Stimulated activated memory B cell treated with anti-CD40 and anti-IgM and Interleukin-4, amounts not matched to agents 10 μg/mL and 1 μg/mL and 100 μg/mL, for 72 hours (primary cell): ENCODE measurements around the gene ABCC6.
A peak's percentile ranks its signal among the peaks of the same experiment; 100 is the strongest.

Experiments used
- ATAC-seq: fragments of 150-1000 bp; cut with Tn5 transposase; 2 replicates; pipeline ENCODE4 v1.10.0; 2021
- H3K27ac Mint-ChIP-seq: one replicate; pipeline ENCODE4 v1.8.0; 2022; ENCODE audit warnings: mild to moderate bottlenecking, mixed read lengths
- H3K27me3 Mint-ChIP-seq: one replicate; pipeline ENCODE4 v1.8.0; 2022; ENCODE audit warnings: mixed read lengths
- H3K36me3 Mint-ChIP-seq: one replicate; pipeline ENCODE4 v1.8.0; 2022; ENCODE audit warnings: mixed read lengths
- H3K4me1 Mint-ChIP-seq: one replicate; pipeline ENCODE4 v1.8.0; 2022; ENCODE audit warnings: mixed read lengths
- H3K4me3 Mint-ChIP-seq: one replicate; pipeline ENCODE4 v1.8.0; 2022; ENCODE audit warnings: mild to moderate bottlenecking, moderate library complexity, mixed read lengths
- H3K9me3 Mint-ChIP-seq: one replicate; pipeline ENCODE4 v1.8.0; 2022; ENCODE audit warnings: mixed read lengths

Gene ABCC6

DNA sequence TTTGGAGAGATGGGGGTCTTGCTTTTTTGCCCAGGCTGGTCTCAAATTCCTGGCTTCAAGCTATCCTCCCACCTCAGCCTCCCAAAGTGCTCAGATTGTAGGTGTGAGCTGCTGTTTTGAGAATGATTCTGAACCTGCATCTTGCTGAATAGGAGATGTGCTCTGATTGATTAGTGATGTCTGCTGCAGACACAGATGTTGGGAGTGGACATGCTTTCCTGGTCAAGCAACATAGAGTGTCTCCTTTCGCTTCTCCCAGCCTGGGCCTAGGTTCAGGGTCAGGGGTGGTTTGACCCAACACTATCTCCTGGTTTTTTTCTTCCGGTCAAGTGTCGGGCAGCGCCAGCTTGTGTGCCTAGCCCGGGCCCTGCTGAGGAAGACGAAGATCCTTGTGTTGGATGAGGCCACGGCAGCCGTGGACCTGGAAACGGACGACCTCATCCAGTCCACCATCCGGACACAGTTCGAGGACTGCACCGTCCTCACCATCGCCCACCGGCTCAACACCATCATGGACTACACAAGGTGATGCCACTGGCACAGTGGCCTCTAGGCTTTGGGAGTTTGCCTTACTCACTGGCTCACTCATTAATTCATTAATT is 85.2 kb downstream of the ABCC6 start:
- ATAC-seq = no peak
- peaks cover 9% of the 10 kb centered on the region for H3K4me1 Mint-ChIP-seq
- no peak overlapping the region for H3K27ac Mint-ChIP-seq
- H3K9me3 Mint-ChIP-seq = no peaks in the 10 kb centered on the region
- H3K36me3 Mint-ChIP-seq = peaks cover 86% of the 10 kb centered on the region
- no peak overlapping the region for H3K4me3 Mint-ChIP-seq
- H3K27me3 Mint-ChIP-seq = no peaks in the 10 kb centered on the region

DNA sequence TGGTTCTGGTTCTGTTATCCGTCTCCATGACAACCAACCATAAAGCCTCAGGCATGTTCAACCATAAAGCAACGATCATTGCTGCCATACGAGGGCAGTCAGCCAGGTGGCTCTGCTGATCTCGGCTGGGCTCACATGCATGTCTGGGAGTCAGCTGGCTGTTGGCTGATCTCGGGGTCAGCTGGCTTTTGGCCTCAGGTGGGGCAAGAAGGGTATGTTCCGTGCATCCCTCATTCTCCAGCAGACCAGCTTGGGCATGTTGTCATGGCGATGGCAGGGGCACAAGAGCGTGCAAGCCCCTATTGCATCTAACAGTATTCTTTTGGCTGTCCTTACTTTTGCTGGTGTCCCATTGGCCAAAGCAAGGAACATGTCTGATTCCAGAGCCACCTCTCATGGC is 86.2 kb downstream of the ABCC6 start:
- no peak overlapping the region for H3K4me3 Mint-ChIP-seq
- no peak overlapping the region for H3K27ac Mint-ChIP-seq
- H3K27me3 Mint-ChIP-seq = no peaks in the 10 kb centered on the region
- ATAC-seq = no peak
- no peaks in the 10 kb centered on the region for H3K9me3 Mint-ChIP-seq
- H3K36me3 Mint-ChIP-seq = peaks cover 86% of the 10 kb centered on the region
- H3K4me1 Mint-ChIP-seq = peaks cover 9% of the 10 kb centered on the region

GRCh38 chr16:16136588-16136987 is 86.7 kb downstream of the ABCC6 start:
- H3K9me3 Mint-ChIP-seq = no peaks in the 10 kb centered on the region
- peaks cover 88% of the 10 kb centered on the region for H3K36me3 Mint-ChIP-seq
- no peak for ATAC-seq
- peaks cover 9% of the 10 kb centered on the region for H3K4me1 Mint-ChIP-seq
- H3K27me3 Mint-ChIP-seq = no peaks in the 10 kb centered on the region
- H3K27ac Mint-ChIP-seq = no peak overlapping the region
- no peak overlapping the region for H3K4me3 Mint-ChIP-seq

DNA sequence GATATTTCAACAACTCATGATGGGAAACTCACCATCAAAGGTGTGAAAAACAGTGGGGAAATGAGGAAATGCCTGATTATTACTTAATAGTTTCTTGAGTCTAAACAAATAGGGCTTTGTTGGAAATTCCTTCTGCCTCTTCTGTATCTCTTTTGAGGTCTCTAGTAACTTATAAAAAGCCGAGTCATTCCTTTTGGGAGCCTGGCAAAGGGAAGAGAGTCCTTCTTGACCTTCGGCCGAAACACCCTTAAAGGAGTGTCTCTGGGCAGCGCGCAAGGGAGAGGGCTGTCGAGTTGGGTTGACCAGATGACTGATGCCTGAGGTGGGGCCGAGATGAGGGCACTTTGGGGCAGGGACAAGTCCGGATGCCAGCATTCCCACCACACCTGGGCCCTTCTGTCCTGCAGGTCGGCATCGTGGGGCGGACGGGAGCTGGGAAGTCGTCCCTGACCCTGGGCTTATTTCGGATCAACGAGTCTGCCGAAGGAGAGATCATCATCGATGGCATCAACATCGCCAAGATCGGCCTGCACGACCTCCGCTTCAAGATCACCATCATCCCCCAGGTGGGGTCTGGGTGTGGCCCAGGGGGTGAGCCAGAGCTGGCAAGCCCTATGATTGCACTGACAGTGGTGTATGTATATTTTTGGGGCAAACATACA is 89.2 kb downstream of the ABCC6 start:
- no peak for ATAC-seq
- Mint-ChIP-seq H3K9me3 (no peaks in the 10 kb centered on the region), H3K4me1 (no peaks in the 10 kb centered on the region), H3K36me3 (peaks cover 75% of the 10 kb centered on the region), H3K27ac (no peak overlapping the region), H3K4me3 (no peak overlapping the region), H3K27me3 (no peaks in the 10 kb centered on the region)

DNA sequence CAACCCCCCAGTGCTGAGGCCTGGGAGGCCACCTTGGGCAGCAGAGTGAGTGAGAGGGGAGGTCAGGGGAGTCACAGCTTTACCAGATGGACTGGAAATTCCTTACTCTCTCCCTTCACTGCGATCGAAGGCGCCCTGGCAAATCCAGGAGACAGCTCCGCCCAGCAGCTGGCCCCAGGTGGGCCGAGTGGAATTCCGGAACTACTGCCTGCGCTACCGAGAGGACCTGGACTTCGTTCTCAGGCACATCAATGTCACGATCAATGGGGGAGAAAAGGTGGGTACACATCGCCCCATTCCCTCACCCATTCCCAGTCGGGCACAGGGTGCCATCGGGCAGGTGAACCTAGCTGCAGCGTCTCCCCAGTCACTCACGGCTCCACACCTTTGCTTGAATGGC is 91.6 kb downstream of the ABCC6 start:
- peaks cover 66% of the 10 kb centered on the region for H3K36me3 Mint-ChIP-seq

GRCh38 chr16:16131204-16131603 is 92.1 kb downstream of the ABCC6 start:
- Mint-ChIP-seq H3K4me1 (peaks cover 6% of the 10 kb centered on the region), H3K4me3 (no peak overlapping the region), H3K27me3 (no peaks in the 10 kb centered on the region), H3K27ac (no peak overlapping the region), H3K36me3 (peaks cover 63% of the 10 kb centered on the region), H3K9me3 (no peaks in the 10 kb centered on the region)
- ATAC-seq = no peak

More for the DNA sequence above, 91.6 kb downstream of the ABCC6 start:
- H3K9me3 Mint-ChIP-seq = no peaks in the 10 kb centered on the region
- no peaks in the 10 kb centered on the region for H3K27me3 Mint-ChIP-seq
- H3K27ac Mint-ChIP-seq = no peak overlapping the region
- no peak overlapping the region for H3K4me3 Mint-ChIP-seq
- H3K4me1 Mint-ChIP-seq = peaks cover 6% of the 10 kb centered on the region
- no peak for ATAC-seq

DNA sequence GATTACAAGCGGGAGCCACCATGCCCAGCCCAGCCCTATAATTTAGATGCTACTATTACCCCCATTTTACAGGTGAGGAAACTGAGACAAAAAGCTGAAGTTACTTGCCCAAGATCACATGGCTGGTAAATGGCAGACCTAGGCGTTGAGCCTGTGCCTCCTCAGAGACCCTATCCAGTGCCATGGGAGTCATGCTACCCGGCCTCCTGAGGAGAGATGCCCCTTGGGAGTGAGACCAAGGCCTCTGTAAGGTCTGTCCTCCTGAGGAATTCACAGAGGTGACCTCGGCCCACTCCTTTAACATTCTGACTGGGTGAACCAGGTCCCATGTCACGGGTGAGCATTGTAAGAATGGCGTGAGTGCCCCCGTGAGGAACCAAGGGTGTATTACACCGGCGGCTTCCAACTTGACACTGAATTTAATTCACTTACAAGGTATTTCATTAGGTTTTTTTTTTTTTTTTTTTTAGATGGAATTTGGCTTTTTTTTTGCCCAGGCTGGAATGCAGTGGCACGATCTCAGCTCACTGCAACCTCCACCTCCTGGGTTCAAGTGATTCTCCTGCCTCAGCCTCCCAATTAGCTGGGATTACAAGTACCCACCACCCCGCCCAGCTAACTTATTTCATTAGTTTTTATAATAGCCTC is 95.7 kb downstream of the ABCC6 start:
- H3K27ac Mint-ChIP-seq = no peak overlapping the region
- no peaks in the 10 kb centered on the region for H3K27me3 Mint-ChIP-seq
- peaks cover 63% of the 10 kb centered on the region for H3K36me3 Mint-ChIP-seq
- peaks cover 6% of the 10 kb centered on the region for H3K4me1 Mint-ChIP-seq
- peaks cover 8% of the 10 kb centered on the region for H3K9me3 Mint-ChIP-seq
- ATAC-seq = peak; percentile 76
- no peak overlapping the region for H3K4me3 Mint-ChIP-seq

- H3K27ac Mint-ChIP-seq = no peak overlapping the region
- H3K27me3 Mint-ChIP-seq = no peaks in the 10 kb centered on the region
Observed at GRCh38 chr16:16126896-16127295, 96.4 kb downstream of the ABCC6 start.

DNA sequence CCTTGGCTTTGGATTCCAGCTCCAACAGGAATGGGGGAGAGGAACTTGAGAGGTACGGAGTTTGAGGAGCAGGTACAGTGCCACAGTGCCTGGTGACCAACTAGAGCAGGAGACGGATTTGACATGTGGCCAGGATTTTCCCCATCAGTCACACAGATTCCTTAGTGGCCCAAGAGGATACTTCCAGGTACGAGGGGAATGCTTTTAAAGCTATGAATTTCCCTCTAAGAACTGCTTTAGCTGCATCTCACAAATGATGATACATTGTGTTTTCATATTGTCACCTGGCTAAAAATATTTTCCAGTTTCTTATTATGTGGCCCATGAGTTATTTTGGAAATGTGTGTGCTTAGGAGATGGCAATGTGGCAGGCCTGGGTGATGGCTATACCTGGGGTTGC is 98.3 kb downstream of the ABCC6 start:
- H3K27me3 Mint-ChIP-seq = no peaks in the 10 kb centered on the region
- peaks cover 71% of the 10 kb centered on the region for H3K36me3 Mint-ChIP-seq
- H3K27ac Mint-ChIP-seq = peak overlapping the region; percentile 33
- H3K4me1 Mint-ChIP-seq = peaks cover 6% of the 10 kb centered on the region
- peaks cover 8% of the 10 kb centered on the region for H3K9me3 Mint-ChIP-seq
- ATAC-seq = no peak
- no peak overlapping the region for H3K4me3 Mint-ChIP-seq

More at GRCh38 chr16:16126896-16127295, 96.4 kb downstream of the ABCC6 start:
- no peak for ATAC-seq
- peaks cover 8% of the 10 kb centered on the region for H3K9me3 Mint-ChIP-seq
- no peak overlapping the region for H3K4me3 Mint-ChIP-seq
- H3K36me3 Mint-ChIP-seq = peaks cover 63% of the 10 kb centered on the region
- peaks cover 6% of the 10 kb centered on the region for H3K4me1 Mint-ChIP-seq

GRCh38 chr16:16124438-16124837 is 98.9 kb downstream of the ABCC6 start:
- ATAC-seq = no peak
- Mint-ChIP-seq H3K27ac (peak overlapping the region; percentile 33), H3K9me3 (peaks cover 8% of the 10 kb centered on the region), H3K36me3 (peaks cover 76% of the 10 kb centered on the region), H3K27me3 (no peaks in the 10 kb centered on the region), H3K4me1 (peaks cover 6% of the 10 kb centered on the region), H3K4me3 (no peak overlapping the region)

DNA sequence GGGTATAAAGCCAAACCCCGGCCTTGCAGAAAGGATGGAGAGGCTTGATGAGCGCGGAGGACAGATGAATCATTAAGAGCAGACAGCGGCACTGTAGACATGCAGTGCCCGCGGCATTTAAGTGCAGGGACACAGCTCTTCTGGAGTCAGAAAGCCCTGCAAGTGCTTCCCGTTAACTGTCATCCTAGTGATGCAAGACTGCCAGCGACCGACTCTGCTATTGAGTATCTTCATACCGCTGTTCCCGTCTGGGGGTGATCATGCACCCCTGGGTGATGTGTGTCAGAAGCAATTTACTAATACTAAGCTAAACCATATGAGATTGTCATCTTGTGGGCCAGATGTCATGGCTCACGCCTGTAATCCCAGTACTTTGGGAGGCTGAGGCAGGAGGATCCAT is 101.0 kb downstream of the ABCC6 start:
- H3K27me3 Mint-ChIP-seq = no peaks in the 10 kb centered on the region
- no peak overlapping the region for H3K27ac Mint-ChIP-seq
- peaks cover 8% of the 10 kb centered on the region for H3K9me3 Mint-ChIP-seq
- no peak overlapping the region for H3K4me3 Mint-ChIP-seq
- peaks cover under 1% of the 10 kb centered on the region for H3K4me1 Mint-ChIP-seq
- no peak for ATAC-seq
- peaks cover 88% of the 10 kb centered on the region for H3K36me3 Mint-ChIP-seq

GRCh38 chr16:16121185-16121727 is 102.0 kb downstream of the ABCC6 start:
- H3K36me3 Mint-ChIP-seq = peaks cover 96% of the 10 kb centered on the region

DNA sequence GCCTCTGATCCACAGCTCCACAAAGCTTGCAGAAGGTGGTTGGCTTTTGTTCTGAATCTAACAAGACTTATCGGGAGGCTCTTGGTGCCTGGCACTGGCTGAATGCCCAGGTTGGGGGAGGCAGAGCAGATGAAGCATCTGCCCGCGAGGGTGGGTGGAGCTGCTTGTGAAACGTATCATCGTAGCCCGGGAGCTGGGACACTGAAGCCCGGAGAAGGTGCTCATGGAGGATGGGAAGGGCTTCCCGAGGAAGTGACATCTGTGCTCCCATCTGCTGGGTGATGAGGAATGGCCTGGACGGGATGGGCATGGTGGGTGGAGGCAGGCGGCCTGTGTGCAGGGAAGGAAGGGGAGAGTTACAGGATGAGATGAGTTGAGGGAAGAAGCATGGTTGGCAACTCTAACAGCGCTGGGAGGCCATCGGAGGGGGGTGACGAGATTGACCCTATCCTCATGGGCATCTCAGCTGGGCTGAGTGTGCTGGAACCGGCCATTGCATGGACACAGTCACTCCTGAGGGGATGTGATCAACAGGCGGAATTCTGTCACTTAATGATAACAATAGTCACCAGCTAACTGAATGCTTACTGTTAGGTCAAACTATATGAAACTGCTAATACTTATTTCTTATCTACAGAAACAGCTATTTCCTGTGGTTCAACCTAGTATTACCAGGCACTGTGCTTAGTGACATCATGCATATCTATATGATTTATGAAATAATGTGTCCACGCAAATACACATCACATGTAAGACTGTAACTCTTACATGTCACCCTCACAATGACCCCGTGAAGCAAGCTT is 102.7 kb downstream of the ABCC6 start:
- Mint-ChIP-seq H3K36me3 (peaks cover 97% of the 10 kb centered on the region), H3K27me3 (no peaks in the 10 kb centered on the region), H3K9me3 (peaks cover 8% of the 10 kb centered on the region), H3K27ac (no peak overlapping the region), H3K4me3 (no peak overlapping the region), H3K4me1 (no peaks in the 10 kb centered on the region)
- no peak for ATAC-seq

More at GRCh38 chr16:16121185-16121727, 102.0 kb downstream of the ABCC6 start:
- no peak for ATAC-seq
- Mint-ChIP-seq H3K27ac (no peak overlapping the region), H3K9me3 (peaks cover 8% of the 10 kb centered on the region), H3K4me1 (no peaks in the 10 kb centered on the region), H3K27me3 (no peaks in the 10 kb centered on the region), H3K4me3 (no peak overlapping the region)

DNA sequence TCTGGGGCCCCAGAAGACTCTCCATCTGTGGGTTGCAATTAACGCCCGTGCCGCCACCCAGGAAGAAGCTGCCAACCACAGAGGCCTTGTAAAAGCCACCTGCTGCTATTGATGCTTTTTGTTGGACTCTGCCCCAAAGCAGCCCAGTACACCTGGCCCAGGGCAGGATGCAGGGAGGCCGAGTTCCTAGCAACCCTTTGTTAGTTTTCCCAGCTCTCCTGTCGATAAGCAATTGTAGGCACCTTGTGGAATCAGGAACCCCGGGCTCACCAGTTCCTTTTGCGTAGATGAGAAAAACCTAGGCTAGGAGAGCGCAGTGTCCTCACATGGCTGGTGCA is 103.3 kb downstream of the ABCC6 start:
- ATAC-seq = no peak
- Mint-ChIP-seq H3K4me3 (no peak overlapping the region), H3K9me3 (peaks cover 8% of the 10 kb centered on the region), H3K4me1 (no peaks in the 10 kb centered on the region), H3K36me3 (peaks cover 97% of the 10 kb centered on the region), H3K27ac (no peak overlapping the region), H3K27me3 (no peaks in the 10 kb centered on the region)

GRCh38 chr16:16118337-16118736 is 105.0 kb downstream of the ABCC6 start:
- no peak overlapping the region for H3K27ac Mint-ChIP-seq

More at GRCh38 chr16:16118337-16118736, 105.0 kb downstream of the ABCC6 start:
- no peak for ATAC-seq
- Mint-ChIP-seq H3K4me1 (no peaks in the 10 kb centered on the region), H3K9me3 (no peaks in the 10 kb centered on the region), H3K36me3 (peaks cover 97% of the 10 kb centered on the region), H3K4me3 (no peak overlapping the region), H3K27me3 (no peaks in the 10 kb centered on the region)
